PC-9 (cell line): ENCODE data around the gene FEZF2. TPM values are rescaled to one million over a fixed set of nuclear protein-coding genes. Genes with fewer than 3 reads are reported as not detected.

ENCODE experiments used
- BruUV-seq: library from RNA; stranded (reverse); fragments of 400-500 nt; replicated peaks from 2 replicates; lab custom pipeline; 2021; lab: Mats Ljungman, UMichigan
- CTCF ChIA-PET: fragments of 300-600 bp; sonication (Branson Sonifier 250); formaldehyde crosslinking; loops from one replicate; lab custom pipeline; 2022; ENCODE audit warnings: antibody characterized with exemption; lab: Charles Lee
- POLR2A ChIA-PET: fragments of 300-600 bp; sonication (Branson Sonifier 250); formaldehyde crosslinking; loops from one replicate; lab custom pipeline; 2022; ENCODE audit warnings: antibody characterized with exemption; ENCODE audit not compliant: unreplicated experiment; lab: Charles Lee
- DNase-seq, 2 experiments: peaks; one replicate each; pipeline versions ENCODE4 v3.0.0 to v3.0.0-alpha.2; 2015 to 2022; ENCODE audit warnings: mixed read lengths in 1 of 2
- H2AFZ ChIP-seq: fragments of 200-600 bp; sonication (generic); 2 replicates; pipeline ENCODE4 v1.8.1; 2017; ENCODE audit warnings: antibody characterized with exemption
- H3F3A ChIP-seq: fragments of 200-600 bp; sonication (generic); 2 replicates; pipeline ENCODE4 v1.8.1; 2017; ENCODE audit warnings: antibody characterized with exemption, mild to moderate bottlenecking, low read depth; ENCODE audit not compliant: insufficient read depth
- H3K27ac ChIP-seq: fragments of 200-600 bp; sonication (generic); 2 replicates; pipeline ENCODE4 v1.6.1; 2016; ENCODE audit warnings: mixed run types
- H3K27me3 ChIP-seq: fragments of 200-600 bp; sonication (generic); 2 replicates; pipeline ENCODE4 v1.6.1; 2016; ENCODE audit warnings: low read depth, mixed run types; ENCODE audit not compliant: insufficient read depth
- H3K36me3 ChIP-seq: fragments of 200-600 bp; sonication (generic); 2 replicates; pipeline ENCODE4 v1.6.1; 2016; ENCODE audit warnings: low read depth, mixed run types
- H3K4me1 ChIP-seq: fragments of 200-600 bp; sonication (generic); replicated peaks from 2 replicates; pipeline ENCODE4 v1.6.1; 2016; ENCODE audit warnings: mixed run types; ENCODE audit not compliant: insufficient read depth
- H3K4me2 ChIP-seq: fragments of 200-600 bp; sonication (generic); 2 replicates; pipeline ENCODE4 v1.6.1; 2017; ENCODE audit warnings: mixed run types
- H3K4me3 ChIP-seq: fragments of 200-600 bp; sonication (generic); 2 replicates; pipeline ENCODE4 v1.6.1; 2016; ENCODE audit warnings: mixed run types
- H3K79me2 ChIP-seq: fragments of 200-600 bp; sonication (generic); 2 replicates; pipeline ENCODE4 v1.6.1; 2017; ENCODE audit warnings: low read depth, mixed run types
- H3K9me2 ChIP-seq: fragments of 200-600 bp; sonication (generic); 2 replicates; pipeline ENCODE4 v1.8.1; 2017; ENCODE audit warnings: mild to moderate bottlenecking; ENCODE audit not compliant: insufficient read depth
- H3K9me3 ChIP-seq: fragments of 200-600 bp; sonication (generic); 2 replicates; pipeline ENCODE4 v1.8.1; 2016; ENCODE audit warnings: low read depth; ENCODE audit not compliant: insufficient read depth
- H4K20me1 ChIP-seq: fragments of 200-600 bp; sonication (generic); 2 replicates; pipeline ENCODE4 v1.8.1; 2017; ENCODE audit not compliant: insufficient read depth
- CTCF ChIP-seq: fragments of 200-600 bp; sonication (generic); conservative IDR thresholded peaks from 2 replicates; pipeline ENCODE4 v1.6.1; 2017; ENCODE audit warnings: mixed run types, antibody characterized with exemption, mild to moderate bottlenecking, moderate library complexity
- EZH2 ChIP-seq: fragments of 200-600 bp; sonication (generic); IDR thresholded peaks from 2 replicates; pipeline ENCODE4 v1.8.0; 2017; ENCODE audit warnings: antibody characterized with exemption, low read depth
- intact Hi-C: fragments of 100-400 bp; cut with micrococcal nuclease; formaldehyde crosslinking; loops from one replicate; pipeline ENCODE4 v1.10.0; 2022; ENCODE audit not compliant: unreplicated experiment
- total RNA-seq: library from RNA; stranded (reverse); gene quantifications from 2 replicates; pipeline ENCODE4 v1.2.3, GENCODE V29; 2021

FEZF2 gene
- total RNA-seq, 1 experiment from 2014 or later, result not detected

- Histone ChIP-seq H3K4me1 (no peaks in the 10 kb centered on the region), H3K27ac (no peak overlapping the region), H3K79me2 (no peaks in the 10 kb centered on the region), H2AFZ (no peak overlapping the region), H3K9me3 (no peaks in the 10 kb centered on the region), H3F3A (no peaks in the 10 kb centered on the region), H3K4me3 (no peak overlapping the region), H3K27me3 (peaks cover 27% of the 10 kb centered on the region), H3K9me2 (no peaks in the 10 kb centered on the region), H3K36me3 (no peaks in the 10 kb centered on the region), H4K20me1 (no peaks in the 10 kb centered on the region), H3K4me2 (no peak overlapping the region)
- intact Hi-C loops, result no loop called here
- DNase-seq, result no peak
- no TSS peak for BruUV-seq
- ChIA-PET POLR2A (no interaction called here), CTCF (no interaction called here)
- TF ChIP-seq CTCF, result no peak
- TF ChIP-seq EZH2, result no peak
Measured at GRCh38 chr3:62356356-62356755, 17.0 kb downstream of the FEZF2 start.

- Histone ChIP-seq H3F3A (no peaks in the 10 kb centered on the region), H3K79me2 (no peaks in the 10 kb centered on the region), H3K27ac (no peak overlapping the region), H3K9me2 (no peaks in the 10 kb centered on the region), H3K4me2 (no peak overlapping the region), H3K27me3 (peaks cover 27% of the 10 kb centered on the region), H3K9me3 (no peaks in the 10 kb centered on the region), H3K4me3 (no peak overlapping the region), H3K36me3 (no peaks in the 10 kb centered on the region), H2AFZ (no peak overlapping the region), H3K4me1 (no peaks in the 10 kb centered on the region), H4K20me1 (no peaks in the 10 kb centered on the region)
- DNase-seq, result no peak
- intact Hi-C loops, result no loop called here
- POLR2A ChIA-PET, result no interaction called here
- no TSS peak for BruUV-seq
- CTCF ChIA-PET, result no interaction called here
- no peak for TF ChIP-seq EZH2
- no peak for TF ChIP-seq CTCF
Measured at GRCh38 chr3:62355703-62356102, 17.6 kb downstream of the FEZF2 start.

GRCh38 chr3:62343755-62344154 is 29.6 kb downstream of the FEZF2 start:
- no peaks in the 10 kb centered on the region for H3K9me2 ChIP-seq
- H2AFZ ChIP-seq, result no peak overlapping the region
- ChIA-PET CTCF (no interaction called here), POLR2A (no interaction called here)
- BruUV-seq, result no TSS peak
- no peak overlapping the region for H3K4me3 ChIP-seq
- intact Hi-C loops, result no loop called here
- no peak for TF ChIP-seq EZH2
- no peak for TF ChIP-seq CTCF
- H3K36me3 ChIP-seq, result no peaks in the 10 kb centered on the region
- H4K20me1 ChIP-seq, result no peaks in the 10 kb centered on the region
- no peak for DNase-seq
- H3K9me3 ChIP-seq, result no peaks in the 10 kb centered on the region
- no peaks in the 10 kb centered on the region for H3F3A ChIP-seq
- H3K27me3 ChIP-seq, result no peaks in the 10 kb centered on the region
- H3K27ac ChIP-seq, result no peak overlapping the region
- no peak overlapping the region for H3K4me2 ChIP-seq
- no peaks in the 10 kb centered on the region for H3K79me2 ChIP-seq
- no peaks in the 10 kb centered on the region for H3K4me1 ChIP-seq
